Large intestine (tissue), 3 donors: Measurements from ENCODE around the gene ADARB2. TPM values are rescaled to one million over a fixed set of nuclear protein-coding genes. Genes with fewer than 3 reads are reported as not detected.

ENCODE experiments used
- DNase-seq, 2 donors: peaks; one replicate each; pipeline versions ENCODE4 v3.0.0 to v3.0.0-alpha.2; 2013
- H3K27ac ChIP-seq: one replicate; pipeline ENCODE4 v1.5.1; 2013; ENCODE audit warnings: low read length
- H3K27me3 ChIP-seq: 2 replicates; pipeline ENCODE4 v1.6.1; 2013; ENCODE audit warnings: low read length; ENCODE audit not compliant: control insufficient read depth, insufficient read depth
- H3K36me3 ChIP-seq: 2 replicates; pipeline ENCODE4 v1.6.1; 2013; ENCODE audit warnings: low read length; ENCODE audit not compliant: control insufficient read depth, insufficient read depth
- H3K4me1 ChIP-seq: one replicate; pipeline ENCODE4 v1.6.1; 2013; ENCODE audit warnings: low read length; ENCODE audit not compliant: control insufficient read depth, insufficient read depth
- H3K4me3 ChIP-seq: one replicate; pipeline ENCODE4 v1.5.1; 2013; ENCODE audit warnings: low read length
- H3K9me3 ChIP-seq: one replicate; pipeline ENCODE4 v1.6.1; 2013; ENCODE audit warnings: mild to moderate bottlenecking, low read depth, low read length, moderate library complexity; ENCODE audit not compliant: control insufficient read depth
- WGBS: methylation state at CpG from one replicate; pipeline ENCODE4 v1.1.5; 2013; ENCODE audit warnings: low lambda C conversion rate; ENCODE audit not compliant: insufficient coverage; 5-methylcytosine and 5-hydroxymethylcytosine counted together
- polyA plus RNA-seq: library from polyadenylated mRNA; unstranded; fragments of 120-200 nt; gene quantifications from one replicate; pipeline ENCODE4 v1.2.1, GENCODE V29; 2013

The ADARB2 gene
- polyA plus RNA-seq, 1 donor = 0.52 TPM

DNA sequence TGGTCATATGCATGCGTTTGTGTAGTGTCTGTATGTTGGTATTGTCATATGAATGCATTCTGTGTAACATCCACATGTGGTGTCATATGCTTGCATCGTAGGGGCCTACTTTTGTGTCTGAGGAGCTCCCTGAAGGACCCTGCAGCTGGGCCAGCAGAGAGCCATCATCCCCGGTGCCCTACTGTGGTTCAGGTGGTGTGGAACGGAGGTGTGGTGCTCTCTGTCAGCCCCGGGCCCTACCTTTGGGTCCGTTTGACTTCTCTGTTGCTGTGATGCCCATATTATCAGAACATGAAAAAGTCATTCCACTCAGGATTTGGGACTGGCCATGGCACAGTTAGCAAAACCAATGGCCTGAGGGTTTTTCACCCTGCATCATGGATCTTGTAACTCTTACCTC, 217.9 kb downstream of the ADARB2 start:
- no CpG with 5 or more reads among the region's 6 CpGs for WGBS
- H3K4me3 ChIP-seq = no peak overlapping the region
- peaks cover 6% of the 10 kb centered on the region for H3K27me3 ChIP-seq
- no peaks in the 10 kb centered on the region for H3K4me1 ChIP-seq
- H3K36me3 ChIP-seq = no peaks in the 10 kb centered on the region
- no peaks in the 10 kb centered on the region for H3K9me3 ChIP-seq
- no peak for DNase-seq
- H3K27ac ChIP-seq = no peak overlapping the region

DNA sequence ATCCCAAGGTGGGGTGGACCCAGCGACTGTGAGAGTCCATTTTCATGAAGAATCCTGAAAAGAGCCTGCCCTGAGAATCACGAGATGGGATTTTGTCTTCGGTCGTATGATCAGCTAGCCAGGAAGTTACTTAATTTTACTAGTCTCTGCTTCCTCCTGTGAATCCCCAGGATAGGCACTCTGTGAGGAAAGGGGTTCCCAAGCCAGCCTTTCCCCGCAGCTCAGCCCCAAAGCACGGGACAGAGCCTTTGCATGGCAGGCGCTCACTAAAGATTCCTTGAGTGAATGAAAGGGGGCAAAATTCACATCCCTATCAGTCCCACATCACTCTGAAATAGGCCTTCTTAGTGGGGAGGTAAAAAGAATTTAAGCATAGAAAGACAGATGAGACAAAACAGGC, 219.6 kb downstream of the ADARB2 start:
- H3K36me3 ChIP-seq = no peaks in the 10 kb centered on the region
- no peaks in the 10 kb centered on the region for H3K9me3 ChIP-seq
- no peaks in the 10 kb centered on the region for H3K4me1 ChIP-seq
- H3K4me3 ChIP-seq = no peak overlapping the region
- WGBS = no CpG with 5 or more reads among the region's 7 CpGs
- DNase-seq = no peak
- peaks cover 6% of the 10 kb centered on the region for H3K27me3 ChIP-seq
- no peak overlapping the region for H3K27ac ChIP-seq

DNA sequence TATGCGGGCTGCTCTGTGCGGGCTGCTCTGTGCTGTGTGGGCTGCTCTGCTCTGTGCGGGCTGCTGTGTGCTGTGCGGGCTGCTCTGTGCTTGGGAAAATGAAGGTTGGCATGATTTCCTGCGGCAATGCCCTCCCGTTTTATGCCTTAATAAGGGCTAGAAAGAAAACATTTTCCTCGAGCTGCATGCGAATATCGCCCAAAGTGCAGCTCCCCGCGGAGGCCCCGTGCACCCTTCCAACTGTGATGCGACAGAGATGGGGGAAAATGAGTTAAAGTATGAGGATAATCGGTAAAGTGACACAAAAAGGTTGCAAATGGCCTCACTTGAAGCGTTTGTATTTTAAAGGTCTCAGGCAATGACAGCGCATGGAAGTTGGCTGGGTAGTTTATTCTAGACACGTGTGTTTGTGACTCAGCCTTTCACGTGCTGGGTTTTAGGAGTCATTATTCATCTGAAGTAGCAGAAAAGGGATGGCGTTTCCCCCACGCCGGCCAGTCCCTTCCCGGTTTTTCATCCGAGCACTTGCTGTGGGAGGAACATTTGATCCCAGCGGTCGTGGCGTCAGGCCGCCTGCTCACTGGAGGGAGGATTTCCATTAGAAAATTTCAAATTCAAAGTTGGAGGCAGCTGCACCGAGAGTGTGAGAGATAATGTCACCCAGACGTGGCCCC, 220.7 kb downstream of the ADARB2 start:
- Histone ChIP-seq H3K4me1 (no peaks in the 10 kb centered on the region), H3K27ac (no peak overlapping the region), H3K36me3 (no peaks in the 10 kb centered on the region), H3K27me3 (peaks cover 5% of the 10 kb centered on the region), H3K9me3 (no peaks in the 10 kb centered on the region), H3K4me3 (no peak overlapping the region)
- 81% methylated on average over 4 of the region's 29 CpGs for WGBS
- DNase-seq = no peak

- no peaks in the 10 kb centered on the region for H3K4me1 ChIP-seq
- H3K9me3 ChIP-seq = no peaks in the 10 kb centered on the region
- no peak overlapping the region for H3K27ac ChIP-seq
- peaks cover under 1% of the 10 kb centered on the region for H3K27me3 ChIP-seq
- DNase-seq = no peak
- no peak overlapping the region for H3K4me3 ChIP-seq
- WGBS = no CpG with 5 or more reads among the region's 18 CpGs
- no peaks in the 10 kb centered on the region for H3K36me3 ChIP-seq
Observed at GRCh38 chr10:1515780-1516491, 221.4 kb downstream of the ADARB2 start.

DNA sequence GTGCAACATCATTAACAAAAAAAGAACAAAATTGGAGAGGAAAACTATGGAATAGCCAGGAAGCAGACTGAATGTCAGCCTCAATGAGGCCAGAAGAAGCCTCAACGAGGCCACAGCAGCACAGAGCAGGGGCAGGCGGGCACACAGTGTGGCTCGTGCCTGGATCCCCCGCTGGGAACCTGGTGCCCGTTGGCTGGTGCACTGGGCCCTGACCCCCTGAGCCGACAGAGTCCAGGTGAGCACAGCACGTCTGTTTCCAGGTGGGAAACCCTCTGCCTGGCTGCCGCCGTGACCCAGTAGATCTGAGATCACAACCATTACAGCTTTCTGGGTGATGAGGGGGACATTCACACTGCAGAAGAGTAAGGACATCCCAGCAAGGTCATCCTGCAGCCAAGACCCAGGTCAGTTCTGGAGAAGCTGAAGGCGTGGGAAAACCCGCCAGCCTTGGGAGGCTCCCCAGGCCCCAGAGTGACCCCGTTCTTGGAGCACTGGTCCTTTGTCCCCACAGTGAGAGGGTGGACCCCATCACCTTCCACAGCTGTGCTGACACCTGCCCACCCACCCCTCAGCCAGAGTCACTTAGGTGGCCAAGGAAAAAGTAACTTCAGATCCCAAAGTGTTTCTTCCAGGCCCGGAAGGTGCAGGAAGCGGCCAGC, 222.1 kb downstream of the ADARB2 start:
- Histone ChIP-seq H3K27me3 (no peaks in the 10 kb centered on the region), H3K36me3 (no peaks in the 10 kb centered on the region), H3K9me3 (no peaks in the 10 kb centered on the region), H3K4me1 (no peaks in the 10 kb centered on the region), H3K4me3 (no peak overlapping the region), H3K27ac (no peak overlapping the region)
- DNase-seq = no peak
- no CpG with 5 or more reads among the region's 14 CpGs for WGBS

- Histone ChIP-seq H3K9me3 (no peaks in the 10 kb centered on the region), H3K4me1 (no peaks in the 10 kb centered on the region), H3K4me3 (no peak overlapping the region), H3K36me3 (no peaks in the 10 kb centered on the region), H3K27me3 (no peaks in the 10 kb centered on the region), H3K27ac (no peak overlapping the region)
- 100% methylated on average over 3 of the region's 8 CpGs for WGBS
- DNase-seq = no peak
Observed at GRCh38 chr10:1514681-1515080, 222.6 kb downstream of the ADARB2 start.

DNA sequence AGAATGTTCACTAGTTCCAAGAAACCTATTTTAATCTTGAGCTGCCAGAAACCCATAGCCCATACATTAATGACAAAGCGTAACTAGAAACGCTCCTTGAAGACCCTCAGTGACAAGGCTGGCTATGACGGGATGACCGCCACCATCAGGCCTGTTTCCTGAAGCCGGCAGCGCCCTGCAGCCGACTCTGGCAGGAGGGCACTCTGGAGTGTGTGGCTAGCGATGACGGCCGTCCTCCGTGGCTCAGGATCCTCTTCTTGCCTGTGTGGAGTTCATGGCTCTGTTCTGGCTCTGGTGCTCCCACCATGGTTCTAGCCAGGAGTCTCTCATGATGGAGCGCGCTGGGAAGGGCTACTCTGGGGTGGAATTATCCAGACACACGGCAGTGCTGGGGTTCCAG, 224.1 kb downstream of the ADARB2 start:
- Histone ChIP-seq H3K9me3 (no peaks in the 10 kb centered on the region), H3K4me3 (no peak overlapping the region), H3K36me3 (no peaks in the 10 kb centered on the region), H3K27ac (no peak overlapping the region), H3K27me3 (no peaks in the 10 kb centered on the region), H3K4me1 (no peaks in the 10 kb centered on the region)
- DNase-seq = no peak
- no CpG with 5 or more reads among the region's 14 CpGs for WGBS

GRCh38 chr10:1509011-1509530, 228.3 kb downstream of the ADARB2 start:
- no peak overlapping the region for H3K27ac ChIP-seq
- H3K36me3 ChIP-seq = no peaks in the 10 kb centered on the region
- WGBS = 83% methylated on average over 7 of the region's 15 CpGs
- no peaks in the 10 kb centered on the region for H3K27me3 ChIP-seq
- no peak overlapping the region for H3K4me3 ChIP-seq
- H3K4me1 ChIP-seq = no peaks in the 10 kb centered on the region
- peaks cover 8% of the 10 kb centered on the region for H3K9me3 ChIP-seq
- DNase-seq = no peak

- no peaks in the 10 kb centered on the region for H3K27me3 ChIP-seq
- H3K36me3 ChIP-seq = no peaks in the 10 kb centered on the region
- H3K9me3 ChIP-seq = peaks cover 8% of the 10 kb centered on the region
- WGBS = no CpG with 5 or more reads among the region's 16 CpGs
- H3K4me3 ChIP-seq = no peak overlapping the region
- H3K27ac ChIP-seq = no peak overlapping the region
- DNase-seq = no peak
- H3K4me1 ChIP-seq = peaks cover 3% of the 10 kb centered on the region
Observed at GRCh38 chr10:1508096-1508495, 229.2 kb downstream of the ADARB2 start.

GRCh38 chr10:1507436-1507835, 229.9 kb downstream of the ADARB2 start:
- Histone ChIP-seq H3K4me1 (peaks cover 5% of the 10 kb centered on the region), H3K36me3 (no peaks in the 10 kb centered on the region), H3K27me3 (no peaks in the 10 kb centered on the region), H3K4me3 (no peak overlapping the region), H3K27ac (no peak overlapping the region), H3K9me3 (peaks cover 8% of the 10 kb centered on the region)
- no peak for DNase-seq
- no CpG with 5 or more reads among the region's 15 CpGs for WGBS
